Measurements from ENCODE around the gene HLA-DOB.

- TF ChIP-seq CSDC2 (CRISPR knock-in tag; IDR thresholded peaks at IDR 0.05) (no peak), TCF4 (CRISPR knock-in tag; IDR thresholded peaks at IDR 0.05; ENCODE audit: borderline replicate concordance) (no peak), ZFP3 (CRISPR knock-in tag; IDR thresholded peaks at IDR 0.05) (no peak), ZFP30 (CRISPR knock-in tag; IDR thresholded peaks at IDR 0.05) (no peak), PATZ1 (CRISPR knock-in tag; IDR thresholded peaks at IDR 0.05; ENCODE audit: borderline replicate concordance) (no peak), BACH2 (CRISPR knock-in tag; IDR thresholded peaks at IDR 0.05; ENCODE audit: borderline replicate concordance) (no peak), RARB (CRISPR knock-in tag; IDR thresholded peaks at IDR 0.05) (no peak), CREB5 (CRISPR knock-in tag; IDR thresholded peaks at IDR 0.05; ENCODE audit: low read depth) (no peak), PPARA (CRISPR knock-in tag; IDR thresholded peaks at IDR 0.05; ENCODE audit: borderline replicate concordance) (no peak), TSHZ2 (CRISPR knock-in tag; IDR thresholded peaks at IDR 0.05) (no peak), ZNF70 (CRISPR knock-in tag; IDR thresholded peaks at IDR 0.05) (no peak)
Observed at GRCh38 chr6:32857156-32857891, 40.5 kb upstream of the HLA-DOB start.
